HepG2 (cell line): ENCODE measurements around the gene TLR4. TPM values are rescaled to one million over a fixed set of nuclear protein-coding genes. Genes with fewer than 3 reads are reported as not detected.

Experiments used
- ATAC-seq: fragments of 200-7000 bp; cut with Tn5 transposase; 3 replicates; pipeline ENCODE4 v1.9.1; 2020; ENCODE audit warnings: mild to moderate bottlenecking, moderate library complexity
- BruUV-seq: library from RNA; stranded (reverse); fragments of 400-500 nt; replicated peaks from 2 replicates; lab custom pipeline; 2021; lab: Mats Ljungman, UMichigan
- CTCF ChIA-PET: fragments of 300-600 bp; formaldehyde crosslinking; extraction: SDS; loops from one replicate; lab custom pipeline; 2021; ENCODE audit warnings: low total read pairs, inconsistent platforms, low intra/inter-chr PET ratio; lab: Yijun Ruan, JAX
- POLR2A ChIA-PET: fragments of 350-600 bp; sonication (Branson Sonifier 250); formaldehyde crosslinking; loops from one replicate; lab custom pipeline; 2020; ENCODE audit warnings: antibody characterized with exemption, inconsistent platforms; lab: Yijun Ruan, JAX
- DNase-seq: peaks from one replicate; pipeline ENCODE4 v3.0.0-alpha.2; 2015; ENCODE audit warnings: low spot score
- FAIRE-seq: peaks from 3 replicates; lab custom pipeline; 2011; peaks lifted over from hg19 to GRCh38; lab: Jason Lieb, UNC
- H2AFZ ChIP-seq: one replicate; pipeline ENCODE4 v1.6.1; 2011; ENCODE audit warnings: low read length, inconsistent platforms
- H3K27ac ChIP-seq: fragments of 300-600 bp; 3 replicates; pipeline ENCODE4 v1.8.0; 2011; ENCODE audit warnings: mixed run types, mild to moderate bottlenecking, mixed read lengths, low read length, inconsistent platforms; ENCODE audit not compliant: insufficient read depth; ENCODE audit errors: extremely low read length
- H3K27me3 ChIP-seq, 2 experiments: fragments of 200-600 bp in 1 of 2; 2 replicates in 1 of 2; 3 replicates in 1 of 2; pipeline versions ENCODE4 v1.6.0 to v1.8.0; 2011; ENCODE audit warnings: low read length in 2 of 2, mild to moderate bottlenecking in 2 of 2, moderate library complexity in 2 of 2, inconsistent platforms in 1 of 2; ENCODE audit not compliant: insufficient read depth in 2 of 2, control insufficient read depth in 1 of 2
- H3K36me3 ChIP-seq, 2 experiments: fragments of 200-600 bp in 1 of 2; replicated peaks in 1 of 2; 2 replicates in 1 of 2; 3 replicates in 1 of 2; pipeline versions ENCODE4 v1.5.1 to v1.8.0; 2011; ENCODE audit warnings: low read length in 2 of 2, inconsistent platforms in 1 of 2; ENCODE audit not compliant: insufficient read depth in 2 of 2, control insufficient read depth in 1 of 2
- H3K4me1 ChIP-seq: 2 replicates; pipeline ENCODE4 v1.5.1; 2012; ENCODE audit warnings: low read length, inconsistent platforms; ENCODE audit not compliant: insufficient read depth
- H3K4me2 ChIP-seq: 2 replicates; pipeline ENCODE4 v1.6.0; 2011; ENCODE audit warnings: low read depth, low read length, inconsistent platforms
- H3K4me3 ChIP-seq, 3 experiments: fragments of 200-600 bp in 1 of 3; sonication (generic), shearing (Covaris generic) in 1 of 3; replicated peaks in 1 of 3; 2 replicates each; pipeline ENCODE4 v1.5.1; 2011 to 2016; ENCODE audit warnings: low read length in 3 of 3, inconsistent platforms in 2 of 3, low read depth in 2 of 3, mild to moderate bottlenecking in 2 of 3, control low read depth in 1 of 3, mixed read lengths in 1 of 3; ENCODE audit not compliant: insufficient read depth in 1 of 3
- H3K79me2 ChIP-seq: one replicate; pipeline ENCODE4 v1.6.1; 2011; ENCODE audit warnings: low read length, inconsistent platforms; ENCODE audit not compliant: insufficient read depth
- H3K9ac ChIP-seq: 2 replicates; pipeline ENCODE4 v1.6.0; 2011; ENCODE audit warnings: mild to moderate bottlenecking, low read depth, low read length, inconsistent platforms; ENCODE audit not compliant: insufficient read depth
- H3K9me3 ChIP-seq: 2 replicates; pipeline ENCODE4 v1.5.1; 2012; ENCODE audit warnings: mild to moderate bottlenecking, low read length
- H4K20me1 ChIP-seq: 2 replicates; pipeline ENCODE4 v1.6.0; 2011; ENCODE audit warnings: inconsistent platforms, mild to moderate bottlenecking, low read length, moderate library complexity; ENCODE audit not compliant: insufficient read depth
- DMAP1 ChIP-seq: IDR thresholded peaks from 2 replicates; pipeline ENCODE4 v1.6.1; 2016
- HNRNPK ChIP-seq: fragments of 200-400 bp; formaldehyde crosslinking; IDR thresholded peaks from 2 replicates; pipeline ENCODE4 v1.6.1; 2018; ENCODE audit warnings: low read length, low read depth, moderate library complexity, mild to moderate bottlenecking; ENCODE audit not compliant: poor library complexity, severe bottlenecking
- NR2F6 ChIP-seq, 2 experiments: IDR thresholded peaks; 2 replicates each; pipeline ENCODE4 v1.6.1; 2016; ENCODE audit warnings: antibody characterized with exemption in 1 of 2, mild to moderate bottlenecking in 1 of 2
- WGBS: methylation state at CpG from one replicate; pipeline ENCODE4 v1.1.6; 2017; ENCODE audit warnings: low lambda C conversion rate; 5-methylcytosine and 5-hydroxymethylcytosine counted together
- in situ Hi-C: cut with HindIII; loops from 2 replicates; pipeline ENCODE4 v1.10.0; 2017; ENCODE audit warnings: low pct_unique_long_range_greater_than_20kb; ENCODE audit not compliant: extremely low pct_ligation_motif_present
- intact Hi-C: fragments of 100-400 bp; cut with micrococcal nuclease; formaldehyde crosslinking; loops from one replicate; pipeline ENCODE4 v1.10.0; 2022; ENCODE audit not compliant: unreplicated experiment
- polyA plus RNA-seq, 8 experiments: library from polyadenylated mRNA; depleted of rRNA in 3 of 8; stranded (reverse) in 7 of 8; unstranded in 1 of 8; fragments of >200 nt; fragmentation: Illumina TruSeq in 4 of 8; extraction: Trizol in 4 of 8; gene quantifications; 2 replicates each; pipeline versions ENCODE4 v1.2.1 to v1.2.3, GENCODE V29; 2011 to 2016; ENCODE audit warnings: low read depth in 4 of 8, missing spikeins in 1 of 8, mixed read lengths in 1 of 8; ENCODE audit not compliant: insufficient read depth in 1 of 8
- total RNA-seq, 5 experiments: library from RNA; depleted of rRNA; stranded (reverse); fragments of >200 nt; fragmentation: Illumina TruSeq; extraction: Trizol; gene quantifications; 2 replicates each; pipeline ENCODE4 v1.2.3, GENCODE V29; 2016; ENCODE audit warnings: low read depth in 1 of 5
- TF ChIP-seq, protein P1 (sequence below), 2 experiments: sonication (generic) in 1 of 2; formaldehyde crosslinking in 1 of 2; IDR thresholded peaks; 2 replicates each; pipeline versions ENCODE4 v1.4.0 to v1.6.1; 2016 to 2020; ENCODE audit warnings: borderline replicate concordance in 1 of 2, low read depth in 1 of 2, mild to moderate bottlenecking in 1 of 2, missing genetic modification reagents in 1 of 2
- TF ChIP-seq, protein P2 (sequence below): sonication (generic); formaldehyde crosslinking; IDR thresholded peaks from 2 replicates; pipeline ENCODE4 v1.4.0; 2020; ENCODE audit warnings: mild to moderate bottlenecking, missing genetic modification reagents

The TLR4 gene
- total and polyA plus RNA-seq, 2 of the 13 experiments (the other 11 are each of a cell fraction or from before 2014, with no cell fraction given), result 0.07 to 0.22 TPM

DNA sequence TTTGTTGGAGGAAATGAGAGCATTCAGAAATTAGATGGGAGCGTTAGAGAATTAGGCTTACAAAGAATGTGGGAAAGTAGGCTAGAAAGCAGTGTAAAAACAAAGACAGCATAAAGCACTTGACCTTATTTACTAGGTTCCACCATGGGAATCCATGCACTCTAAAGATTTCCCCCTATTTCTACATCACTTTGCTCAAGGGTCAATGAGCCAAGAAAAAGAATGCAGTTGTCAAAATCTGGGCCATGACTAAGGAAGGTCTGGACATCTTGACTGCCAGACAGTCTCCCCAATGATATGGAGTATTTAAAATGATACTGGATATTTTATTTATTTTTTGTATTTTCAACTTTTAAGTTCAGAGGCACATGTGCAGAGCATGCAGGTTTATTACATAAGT lies 3.4 kb downstream of the TLR4 start:
- BruUV-seq, result no TSS peak
- POLR2A ChIA-PET, result no interaction called here
- Histone ChIP-seq H3K4me1 (no peaks in the 10 kb centered on the region), H3K27ac (no peak overlapping the region), H3K9me3 (0 out of 2 replicates have a peak, but pooled peaks cover 3% of the 10 kb centered on the region), H2AFZ (no peak overlapping the region), H3K36me3 (no peaks in the 10 kb centered on the region)
- CTCF ChIA-PET, result no interaction called here
- intact Hi-C loops (no loop called here), in situ Hi-C loops (no loop called here)
- TF ChIP-seq, protein P1, sequence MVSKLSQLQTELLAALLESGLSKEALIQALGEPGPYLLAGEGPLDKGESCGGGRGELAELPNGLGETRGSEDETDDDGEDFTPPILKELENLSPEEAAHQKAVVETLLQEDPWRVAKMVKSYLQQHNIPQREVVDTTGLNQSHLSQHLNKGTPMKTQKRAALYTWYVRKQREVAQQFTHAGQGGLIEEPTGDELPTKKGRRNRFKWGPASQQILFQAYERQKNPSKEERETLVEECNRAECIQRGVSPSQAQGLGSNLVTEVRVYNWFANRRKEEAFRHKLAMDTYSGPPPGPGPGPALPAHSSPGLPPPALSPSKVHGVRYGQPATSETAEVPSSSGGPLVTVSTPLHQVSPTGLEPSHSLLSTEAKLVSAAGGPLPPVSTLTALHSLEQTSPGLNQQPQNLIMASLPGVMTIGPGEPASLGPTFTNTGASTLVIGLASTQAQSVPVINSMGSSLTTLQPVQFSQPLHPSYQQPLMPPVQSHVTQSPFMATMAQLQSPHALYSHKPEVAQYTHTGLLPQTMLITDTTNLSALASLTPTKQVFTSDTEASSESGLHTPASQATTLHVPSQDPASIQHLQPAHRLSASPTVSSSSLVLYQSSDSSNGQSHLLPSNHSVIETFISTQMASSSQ (IDR thresholded peaks at IDR 0.05; ENCODE audit: low read depth), result no peak
- TF ChIP-seq, protein P1 (CRISPR knock-in tag; IDR thresholded peaks at IDR 0.05; ENCODE audit: borderline replicate concordance), result no peak
- TF ChIP-seq NR2F6 (IDR thresholded peaks at IDR 0.05) (no peak), NR2F6 (CRISPR knock-in tag; IDR thresholded peaks at IDR 0.05) (no peak), HNRNPK (no peak), DMAP1 (CRISPR knock-in tag) (no peak)
- TF ChIP-seq, protein P2, sequence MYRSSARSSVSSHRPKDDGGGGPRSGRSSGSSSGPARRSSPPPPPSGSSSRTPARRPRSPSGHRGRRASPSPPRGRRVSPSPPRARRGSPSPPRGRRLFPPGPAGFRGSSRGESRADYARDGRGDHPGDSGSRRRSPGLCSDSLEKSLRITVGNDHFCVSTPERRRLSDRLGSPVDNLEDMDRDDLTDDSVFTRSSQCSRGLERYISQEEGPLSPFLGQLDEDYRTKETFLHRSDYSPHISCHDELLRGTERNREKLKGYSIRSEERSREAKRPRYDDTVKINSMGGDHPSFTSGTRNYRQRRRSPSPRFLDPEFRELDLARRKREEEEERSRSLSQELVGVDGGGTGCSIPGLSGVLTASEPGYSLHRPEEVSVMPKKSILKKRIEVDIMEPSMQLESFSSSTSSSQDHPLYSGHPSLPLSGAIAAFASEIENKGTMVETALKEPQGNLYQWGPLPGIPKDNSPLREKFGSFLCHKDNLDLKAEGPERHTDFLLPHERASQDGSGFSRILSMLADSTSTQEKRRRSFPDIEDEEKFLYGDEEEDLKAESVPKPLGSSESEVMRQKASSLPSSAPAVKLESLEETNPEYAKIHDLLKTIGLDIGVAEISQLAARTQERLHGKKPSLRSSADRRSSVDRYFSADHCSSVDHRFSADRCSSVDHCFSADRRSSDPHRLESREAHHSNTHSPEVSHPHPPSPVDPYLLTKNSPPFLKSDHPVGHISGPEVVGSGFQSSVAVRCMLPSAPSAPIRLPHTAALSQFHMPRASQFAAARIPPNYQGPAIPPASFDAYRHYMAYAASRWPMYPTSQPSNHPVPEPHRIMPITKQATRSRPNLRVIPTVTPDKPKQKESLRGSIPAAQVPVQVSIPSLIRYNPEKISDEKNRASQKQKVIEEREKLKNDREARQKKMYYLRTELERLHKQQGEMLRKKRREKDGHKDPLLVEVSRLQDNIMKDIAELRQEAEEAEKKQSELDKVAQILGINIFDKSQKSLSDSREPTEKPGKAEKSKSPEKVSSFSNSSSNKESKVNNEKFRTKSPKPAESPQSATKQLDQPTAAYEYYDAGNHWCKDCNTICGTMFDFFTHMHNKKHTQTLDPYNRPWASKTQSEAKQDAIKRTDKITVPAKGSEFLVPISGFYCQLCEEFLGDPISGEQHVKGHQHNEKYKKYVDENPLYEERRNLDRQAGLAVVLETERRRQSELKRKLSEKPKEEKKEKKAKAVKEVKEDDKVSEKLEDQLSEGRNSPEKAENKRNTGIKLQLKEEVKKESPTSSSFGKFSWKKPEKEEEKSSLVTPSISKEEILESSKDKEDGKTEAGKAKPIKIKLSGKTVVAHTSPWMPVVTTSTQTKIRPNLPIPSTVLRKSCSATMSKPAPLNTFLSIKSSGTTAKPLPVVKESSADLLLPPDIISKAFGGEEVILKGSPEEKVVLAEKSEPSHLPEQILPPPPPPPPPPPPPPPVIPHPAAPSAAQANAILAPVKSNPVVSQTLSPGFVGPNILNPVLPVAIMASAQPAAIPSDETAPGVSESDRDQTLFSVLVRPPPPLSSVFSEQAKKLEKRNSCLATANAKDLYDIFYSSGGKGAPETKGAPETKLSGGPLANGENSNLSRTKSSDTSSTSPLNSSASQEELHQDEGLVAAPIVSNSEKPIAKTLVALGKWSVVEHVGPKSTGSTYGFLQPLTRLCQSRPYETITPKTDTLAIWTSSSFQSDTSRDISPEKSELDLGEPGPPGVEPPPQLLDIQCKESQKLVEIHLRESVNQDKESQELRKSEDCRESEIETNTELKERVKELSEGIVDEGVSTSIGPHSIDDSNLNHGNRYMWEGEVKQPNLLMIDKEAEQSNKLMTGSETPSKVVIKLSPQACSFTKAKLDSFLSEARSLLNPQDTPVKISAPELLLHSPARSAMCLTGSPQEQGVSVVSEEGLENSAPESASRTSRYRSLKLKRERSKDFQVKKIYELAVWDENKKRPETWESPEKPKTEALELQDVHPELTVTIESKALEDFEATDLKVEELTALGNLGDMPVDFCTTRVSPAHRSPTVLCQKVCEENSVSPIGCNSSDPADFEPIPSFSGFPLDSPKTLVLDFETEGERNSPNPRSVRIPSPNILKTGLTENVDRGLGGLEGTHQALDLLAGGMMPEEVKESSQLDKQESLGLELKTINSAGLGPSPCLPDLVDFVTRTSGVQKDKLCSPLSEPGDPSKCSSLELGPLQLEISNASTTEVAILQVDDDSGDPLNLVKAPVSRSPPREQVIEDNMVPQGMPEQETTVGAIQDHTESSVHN (CRISPR knock-in tag), result no peak
- TF ChIP-seq, all 625 proteins: peak for 0
- FAIRE-seq (no peak), DNase-seq (no peak), ATAC-seq (no peak)
- Histone ChIP-seq H3K79me2 (no peaks in the 10 kb centered on the region), H3K9ac (no peak overlapping the region), H3K27me3 (no peaks in the 10 kb centered on the region), H3K4me2 (no peak overlapping the region), H4K20me1 (no peaks in the 10 kb centered on the region), H3K4me3 (no peak overlapping the region)
- WGBS, result 88% methylated on average over 1 of the region's 1 CpG
